Stimulated activated naive CD8-positive, alpha-beta T cell treated with anti-CD3 and anti-CD28 coated beads, Interleukin-15, Interleukin-2, amounts not matched to agents 100 ng/mL and 50 ng/mL, for 24 hours (primary cell): ENCODE results near the gene FAM111B.

Experiments used
- H3K27ac Mint-ChIP-seq: one replicate; pipeline ENCODE4 v1.8.0; 2021; ENCODE audit warnings: mild to moderate bottlenecking, mixed read lengths
- H3K27me3 Mint-ChIP-seq: one replicate; pipeline ENCODE4 v1.8.0; 2021; ENCODE audit warnings: mixed read lengths
- H3K36me3 Mint-ChIP-seq: one replicate; pipeline ENCODE4 v1.8.0; 2021; ENCODE audit warnings: low read depth, mixed read lengths
- H3K4me1 Mint-ChIP-seq: one replicate; pipeline ENCODE4 v1.8.0; 2021; ENCODE audit warnings: low read depth, mixed read lengths
- H3K4me3 Mint-ChIP-seq: one replicate; pipeline ENCODE4 v1.8.0; 2021; ENCODE audit warnings: mild to moderate bottlenecking, mixed read lengths
- H3K9me3 Mint-ChIP-seq: one replicate; pipeline ENCODE4 v1.8.0; 2021; ENCODE audit warnings: mixed read lengths

Gene FAM111B

DNA sequence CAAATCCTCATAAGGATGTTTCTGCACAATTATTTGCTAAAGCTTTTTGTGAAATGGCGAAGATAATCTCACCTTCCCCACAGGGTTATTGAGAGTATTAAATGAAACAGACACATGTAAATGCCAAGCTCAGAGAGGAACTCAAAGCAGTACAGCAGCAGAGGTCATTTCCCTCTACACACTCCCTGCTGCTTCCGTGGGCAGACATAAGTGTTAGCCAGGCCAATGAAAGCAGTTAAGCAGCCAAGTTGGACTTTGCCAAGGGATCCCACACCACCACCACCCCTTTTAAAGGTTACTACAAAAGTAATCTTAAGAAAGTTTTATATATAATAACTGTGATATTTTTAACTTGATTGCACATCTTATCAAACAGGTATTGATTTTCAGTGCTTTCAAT lies 31.6 kb downstream of the FAM111B start:
- Mint-ChIP-seq H3K27me3 (no peaks in the 10 kb centered on the region), H3K36me3 (peaks cover 2% of the 10 kb centered on the region), H3K4me1 (peaks cover 36% of the 10 kb centered on the region), H3K4me3 (no peak overlapping the region), H3K9me3 (no peaks in the 10 kb centered on the region), H3K27ac (no peak overlapping the region)

DNA sequence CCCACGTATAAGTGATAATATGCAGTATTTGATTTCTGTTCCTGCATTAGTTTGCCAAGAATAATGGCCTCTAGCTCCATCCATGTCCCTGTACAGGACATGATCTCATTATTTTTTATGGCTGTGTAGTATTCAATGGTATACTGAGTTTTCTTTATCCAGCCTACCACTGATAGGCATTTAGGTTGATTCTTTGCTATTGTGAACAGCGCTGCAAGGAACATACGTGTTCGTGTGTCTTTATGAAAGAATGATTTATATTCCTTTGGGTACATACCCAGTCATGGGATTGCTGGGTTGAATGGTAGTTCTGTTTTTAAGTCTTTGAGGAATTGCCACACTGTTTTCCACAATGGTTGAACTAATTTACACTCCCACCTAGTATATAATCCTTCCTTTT lies 34.2 kb downstream of the FAM111B start:
- H3K4me1 Mint-ChIP-seq, result peaks cover 47% of the 10 kb centered on the region
- H3K27ac Mint-ChIP-seq, result no peak overlapping the region
- H3K9me3 Mint-ChIP-seq, result no peaks in the 10 kb centered on the region
- H3K4me3 Mint-ChIP-seq, result peak overlapping the region; percentile 95
- no peaks in the 10 kb centered on the region for H3K27me3 Mint-ChIP-seq
- H3K36me3 Mint-ChIP-seq, result peaks cover 13% of the 10 kb centered on the region

DNA sequence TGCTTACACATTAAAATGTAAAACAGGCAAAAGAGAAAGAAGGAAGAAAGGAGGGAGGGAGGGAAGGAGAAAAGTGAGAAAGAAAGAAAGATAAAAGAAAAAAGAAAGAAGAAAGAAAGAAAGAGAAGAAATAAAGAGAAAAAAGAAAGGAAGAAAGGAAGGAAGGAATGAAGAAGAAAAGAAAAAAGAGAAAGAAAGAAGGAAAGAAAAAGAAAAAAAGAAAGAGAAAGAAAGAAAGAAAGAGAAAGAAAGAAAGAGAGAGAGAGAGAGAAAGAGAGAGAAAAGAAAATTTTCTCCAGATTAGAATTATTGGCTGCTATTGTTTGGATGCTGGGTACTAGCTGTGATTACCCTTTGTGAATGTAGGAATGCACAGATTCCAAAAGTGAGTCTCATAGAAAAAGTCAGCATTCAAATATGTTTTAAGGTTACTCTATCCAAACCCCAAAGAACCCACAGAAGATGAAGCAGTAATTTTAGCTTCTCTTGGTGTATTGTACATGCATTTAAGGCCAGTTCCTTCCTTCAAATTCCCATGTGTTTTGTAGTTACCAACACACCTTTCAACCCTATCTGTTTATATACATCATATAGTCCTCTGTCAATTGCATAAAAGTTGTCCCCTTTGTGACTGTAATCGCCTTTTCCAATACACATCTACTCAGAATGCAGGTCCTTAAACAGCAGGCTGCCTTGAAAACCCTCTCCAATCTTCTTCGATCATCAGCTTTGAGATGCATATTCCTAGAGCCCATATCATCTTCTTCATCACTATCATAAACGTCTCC lies 34.8 kb downstream of the FAM111B start:
- H3K4me1 Mint-ChIP-seq, result peaks cover 53% of the 10 kb centered on the region
- no peaks in the 10 kb centered on the region for H3K9me3 Mint-ChIP-seq
- no peaks in the 10 kb centered on the region for H3K27me3 Mint-ChIP-seq
- peak overlapping the region; percentile 96 for H3K27ac Mint-ChIP-seq
- H3K4me3 Mint-ChIP-seq, result peak overlapping the region; percentile 95
- H3K36me3 Mint-ChIP-seq, result peaks cover 19% of the 10 kb centered on the region

DNA sequence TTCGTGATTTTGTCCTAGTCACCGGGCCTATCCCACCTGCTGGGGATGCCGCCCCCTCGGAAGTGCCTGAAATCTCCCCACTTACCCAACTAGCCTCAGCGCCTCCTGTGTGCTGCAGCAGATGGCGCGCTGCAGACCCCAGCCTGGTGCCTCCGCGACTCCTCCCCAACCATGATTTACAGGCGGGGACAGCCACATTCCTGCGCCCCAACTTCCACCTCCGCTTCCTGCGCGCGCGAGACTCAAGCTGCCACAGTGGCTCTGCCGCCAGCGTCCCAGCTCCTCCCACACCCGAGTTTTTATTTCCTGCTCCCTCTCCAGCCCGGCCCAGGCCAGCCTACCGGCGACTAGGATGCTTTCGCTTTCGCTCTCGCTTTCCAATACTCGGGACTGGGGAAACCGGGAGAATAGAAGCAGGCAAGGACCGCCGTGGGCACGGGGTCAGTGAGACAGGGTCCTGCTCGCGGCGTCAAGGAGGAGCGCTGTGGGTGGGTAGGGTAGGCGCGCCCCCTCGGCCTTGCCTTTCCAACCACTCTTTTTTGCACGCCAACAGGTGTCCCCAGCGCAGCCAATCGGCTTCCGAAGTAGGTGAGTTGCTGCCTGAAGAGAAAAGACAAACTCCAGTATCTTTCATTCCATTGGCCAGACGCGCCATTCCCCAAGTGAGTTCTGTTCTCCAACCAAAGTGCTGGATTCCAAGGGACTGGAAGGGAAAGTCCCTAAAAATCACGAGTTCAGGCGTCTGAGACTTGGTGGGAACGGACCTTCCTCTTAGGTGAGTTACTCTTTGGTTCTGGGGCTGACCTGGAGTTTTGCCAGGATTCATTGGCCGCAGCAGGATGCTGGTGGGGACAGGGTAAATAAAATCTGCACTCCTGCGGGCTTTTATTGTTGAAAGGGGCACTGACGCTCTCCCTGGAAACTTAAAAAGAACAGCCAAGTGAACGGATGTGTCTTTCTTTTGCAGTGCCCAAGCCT lies 35.8 kb downstream of the FAM111B start, which contains the start of gene FAM111A:
Gene FAM111A (plus strand): TSS at position 327 of the 978 bp plus-strand sequence. CDS start 6,017 bp downstream, outside the sequence.
- H3K27me3 Mint-ChIP-seq, result no peaks in the 10 kb centered on the region
- peak within 1 kb of the TSS; percentile 95 for H3K4me3 Mint-ChIP-seq
- peaks cover 29% of the 10 kb centered on the region for H3K36me3 Mint-ChIP-seq
- H3K9me3 Mint-ChIP-seq, result no peaks in the 10 kb centered on the region
- peaks cover 62% of the 10 kb centered on the region for H3K4me1 Mint-ChIP-seq
- peak within 1 kb of the TSS; percentile 96 for H3K27ac Mint-ChIP-seq

DNA sequence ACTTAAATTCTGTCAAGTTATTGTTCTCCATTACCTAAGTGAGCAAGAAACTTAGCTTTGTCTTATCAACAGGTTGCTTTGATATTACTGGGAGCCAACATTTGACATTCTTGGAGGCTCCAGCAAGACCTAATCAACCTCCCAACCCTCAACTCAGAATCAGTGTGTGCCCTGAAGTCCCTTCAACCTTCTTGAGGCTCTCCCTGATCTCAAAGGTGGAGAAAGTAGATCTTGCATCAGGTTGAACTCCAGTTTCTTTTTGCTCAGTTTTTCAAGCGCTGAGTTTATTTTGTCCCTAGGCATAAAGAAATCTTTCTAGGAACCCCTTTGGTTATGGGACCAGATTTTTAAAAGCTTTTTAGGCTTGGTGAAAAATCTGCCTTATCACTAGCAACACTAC lies 37.1 kb downstream of the FAM111B start:
- Mint-ChIP-seq H3K27ac (peak overlapping the region; percentile 96), H3K4me3 (peak overlapping the region; percentile 95), H3K36me3 (peaks cover 42% of the 10 kb centered on the region), H3K4me1 (peaks cover 68% of the 10 kb centered on the region), H3K27me3 (no peaks in the 10 kb centered on the region), H3K9me3 (no peaks in the 10 kb centered on the region)

DNA sequence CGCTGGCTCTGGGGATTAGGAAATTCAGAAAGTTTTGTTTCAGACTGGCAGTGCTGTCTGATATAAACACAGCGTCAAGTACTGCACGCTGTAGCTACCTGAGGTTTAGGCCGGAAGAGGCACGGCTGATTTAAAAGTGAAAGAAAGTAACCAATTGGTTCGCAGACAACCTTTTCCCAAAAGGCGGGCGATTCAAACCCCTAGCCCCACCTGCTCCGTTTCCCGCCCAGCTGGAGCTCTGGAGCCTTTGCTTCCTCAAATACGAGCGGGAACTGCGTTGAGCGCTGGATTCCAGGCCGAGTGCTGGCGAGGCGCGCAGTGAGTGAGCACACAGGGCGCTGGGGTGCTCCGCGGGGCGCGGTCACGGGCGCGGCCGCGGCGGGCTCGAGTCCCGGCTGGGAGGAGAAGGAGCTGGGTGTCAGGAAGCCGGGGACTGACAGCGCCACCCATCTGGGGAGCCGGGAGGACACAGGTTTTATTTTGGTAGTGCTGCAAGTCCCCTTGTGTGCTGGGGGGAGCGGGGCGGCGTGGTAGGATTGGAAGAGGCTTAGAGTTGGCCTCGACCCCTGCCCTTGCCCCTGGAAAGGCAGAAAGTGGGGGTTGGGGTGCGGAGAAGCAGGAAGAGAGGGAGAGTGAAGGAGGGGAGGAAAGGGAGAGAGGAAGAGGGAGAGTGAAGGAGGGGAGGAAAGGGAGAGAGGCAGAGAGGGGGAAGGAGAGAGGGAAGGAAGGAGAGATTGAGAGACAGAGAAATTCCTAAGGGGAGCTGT lies 37.7 kb downstream of the FAM111B start:
- Mint-ChIP-seq H3K4me1 (peaks cover 68% of the 10 kb centered on the region), H3K27me3 (no peaks in the 10 kb centered on the region), H3K27ac (peak overlapping the region; percentile 96), H3K36me3 (peaks cover 48% of the 10 kb centered on the region), H3K4me3 (peak overlapping the region; percentile 95), H3K9me3 (no peaks in the 10 kb centered on the region)

DNA sequence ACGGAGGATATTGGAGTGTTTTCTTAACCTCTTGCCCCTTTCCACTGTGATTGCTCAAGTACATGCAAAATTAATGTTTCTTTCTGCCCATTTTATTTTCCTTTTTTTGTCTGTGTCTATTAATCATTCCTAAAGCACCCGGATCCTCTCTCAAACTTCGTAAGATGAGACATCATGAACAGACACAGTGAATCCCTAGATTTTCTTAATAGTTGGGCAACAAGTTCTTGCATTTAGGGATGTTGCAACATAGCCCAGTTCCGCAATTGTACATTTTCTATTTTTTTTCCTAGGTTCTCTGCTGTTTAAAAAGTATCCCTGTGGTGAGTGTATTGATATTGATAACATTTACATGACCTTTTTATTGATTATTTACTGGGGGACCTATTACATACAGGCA lies 38.5 kb downstream of the FAM111B start:
- H3K36me3 Mint-ChIP-seq, result peaks cover 54% of the 10 kb centered on the region
- peak overlapping the region; percentile 96 for H3K27ac Mint-ChIP-seq
- H3K9me3 Mint-ChIP-seq, result no peaks in the 10 kb centered on the region
- H3K4me1 Mint-ChIP-seq, result peaks cover 68% of the 10 kb centered on the region
- H3K4me3 Mint-ChIP-seq, result peak overlapping the region; percentile 95
- no peaks in the 10 kb centered on the region for H3K27me3 Mint-ChIP-seq

DNA sequence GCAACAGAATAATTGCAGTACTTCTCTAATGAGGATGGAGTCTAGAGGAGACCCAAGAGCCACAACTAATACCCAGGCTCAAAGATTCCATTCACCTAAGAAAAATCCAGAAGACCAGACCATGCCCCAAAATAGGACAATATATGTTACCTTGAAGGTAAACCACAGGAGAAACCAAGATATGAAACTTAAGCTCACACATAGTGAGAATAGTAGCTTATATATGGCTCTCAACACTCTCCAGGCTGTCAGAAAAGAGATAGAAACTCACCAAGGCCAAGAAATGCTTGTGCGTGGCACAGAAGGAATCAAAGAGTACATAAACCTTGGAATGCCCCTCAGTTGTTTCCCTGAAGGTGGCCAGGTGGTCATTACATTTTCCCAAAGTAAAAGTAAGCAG lies 44.7 kb downstream of the FAM111B start:
- no peaks in the 10 kb centered on the region for H3K27me3 Mint-ChIP-seq
- H3K4me1 Mint-ChIP-seq, result peaks cover 41% of the 10 kb centered on the region
- H3K36me3 Mint-ChIP-seq, result peaks cover 69% of the 10 kb centered on the region
- no peaks in the 10 kb centered on the region for H3K9me3 Mint-ChIP-seq
- no peak overlapping the region for H3K4me3 Mint-ChIP-seq
- H3K27ac Mint-ChIP-seq, result peak overlapping the region; percentile 89

DNA sequence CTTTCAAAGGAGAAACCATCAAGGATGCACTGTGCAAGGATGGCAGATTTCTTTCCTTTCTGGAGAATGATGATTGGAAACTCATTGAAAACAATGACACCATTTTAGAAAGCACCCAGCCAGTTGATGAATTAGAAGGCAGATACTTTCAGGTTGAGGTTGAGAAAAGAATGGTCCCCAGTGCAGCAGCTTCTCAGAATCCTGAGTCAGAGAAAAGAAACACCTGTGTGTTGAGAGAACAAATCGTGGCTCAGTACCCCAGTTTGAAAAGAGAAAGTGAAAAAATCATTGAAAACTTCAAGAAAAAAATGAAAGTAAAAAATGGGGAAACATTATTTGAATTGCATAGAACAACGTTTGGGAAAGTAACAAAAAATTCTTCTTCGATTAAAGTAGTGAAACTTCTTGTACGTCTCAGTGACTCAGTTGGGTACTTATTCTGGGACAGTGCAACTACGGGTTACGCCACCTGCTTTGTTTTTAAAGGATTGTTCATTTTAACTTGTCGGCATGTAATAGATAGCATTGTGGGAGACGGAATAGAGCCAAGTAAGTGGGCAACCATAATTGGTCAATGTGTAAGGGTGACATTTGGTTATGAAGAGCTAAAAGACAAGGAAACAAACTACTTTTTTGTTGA lies 45.4 kb downstream of the FAM111B start:
- H3K27me3 Mint-ChIP-seq, result no peaks in the 10 kb centered on the region
- peak overlapping the region; percentile 89 for H3K27ac Mint-ChIP-seq
- peaks cover 35% of the 10 kb centered on the region for H3K4me1 Mint-ChIP-seq
- peaks cover 62% of the 10 kb centered on the region for H3K36me3 Mint-ChIP-seq
- H3K4me3 Mint-ChIP-seq, result peak overlapping the region; percentile 30
- H3K9me3 Mint-ChIP-seq, result no peaks in the 10 kb centered on the region

DNA sequence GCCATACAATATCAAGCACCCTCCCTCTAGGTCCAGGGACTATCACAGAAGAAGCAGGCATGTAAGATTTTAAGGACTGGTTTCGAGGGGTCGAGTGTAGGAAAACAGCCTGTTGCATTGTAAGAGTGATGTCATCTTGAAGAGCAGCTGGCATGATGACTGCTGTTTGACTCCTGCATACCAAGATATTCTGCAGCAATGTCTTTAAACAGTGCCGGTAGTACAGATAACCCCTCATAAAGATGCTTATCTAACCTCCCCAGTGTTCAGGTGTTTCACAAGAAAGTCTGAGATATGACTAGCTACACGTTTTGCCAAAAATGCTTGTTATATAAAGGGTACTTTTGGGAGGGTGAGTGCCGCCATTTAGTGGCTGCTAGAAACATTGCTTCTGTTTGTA lies 47.6 kb downstream of the FAM111B start:
- Mint-ChIP-seq H3K36me3 (peaks cover 40% of the 10 kb centered on the region), H3K27me3 (no peaks in the 10 kb centered on the region), H3K9me3 (no peaks in the 10 kb centered on the region), H3K4me3 (no peak overlapping the region), H3K4me1 (peaks cover 32% of the 10 kb centered on the region), H3K27ac (no peak overlapping the region)

DNA sequence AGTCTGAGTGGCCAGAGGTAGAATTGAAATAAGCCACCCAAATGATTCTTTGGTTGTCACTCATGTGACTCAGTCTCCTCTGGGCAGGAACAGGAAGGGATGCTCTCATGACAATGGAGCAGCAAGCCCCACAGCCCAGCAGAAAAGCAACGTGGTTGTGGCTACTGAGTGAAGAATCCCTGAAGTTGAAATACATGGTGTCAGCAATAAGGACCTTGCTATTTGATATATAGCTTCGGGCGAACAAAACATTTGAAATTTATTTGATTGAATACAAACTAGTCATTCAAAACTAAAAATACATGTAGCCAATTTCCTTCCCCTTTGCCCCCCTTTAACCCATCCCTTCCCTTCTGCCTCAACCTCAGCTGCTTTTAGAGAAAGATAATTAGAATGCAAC lies 50.4 kb downstream of the FAM111B start:
- peaks cover 18% of the 10 kb centered on the region for H3K36me3 Mint-ChIP-seq
- peaks cover 7% of the 10 kb centered on the region for H3K27me3 Mint-ChIP-seq
- no peaks in the 10 kb centered on the region for H3K9me3 Mint-ChIP-seq
- peaks cover 15% of the 10 kb centered on the region for H3K4me1 Mint-ChIP-seq
- no peak overlapping the region for H3K4me3 Mint-ChIP-seq
- H3K27ac Mint-ChIP-seq, result no peak overlapping the region

DNA sequence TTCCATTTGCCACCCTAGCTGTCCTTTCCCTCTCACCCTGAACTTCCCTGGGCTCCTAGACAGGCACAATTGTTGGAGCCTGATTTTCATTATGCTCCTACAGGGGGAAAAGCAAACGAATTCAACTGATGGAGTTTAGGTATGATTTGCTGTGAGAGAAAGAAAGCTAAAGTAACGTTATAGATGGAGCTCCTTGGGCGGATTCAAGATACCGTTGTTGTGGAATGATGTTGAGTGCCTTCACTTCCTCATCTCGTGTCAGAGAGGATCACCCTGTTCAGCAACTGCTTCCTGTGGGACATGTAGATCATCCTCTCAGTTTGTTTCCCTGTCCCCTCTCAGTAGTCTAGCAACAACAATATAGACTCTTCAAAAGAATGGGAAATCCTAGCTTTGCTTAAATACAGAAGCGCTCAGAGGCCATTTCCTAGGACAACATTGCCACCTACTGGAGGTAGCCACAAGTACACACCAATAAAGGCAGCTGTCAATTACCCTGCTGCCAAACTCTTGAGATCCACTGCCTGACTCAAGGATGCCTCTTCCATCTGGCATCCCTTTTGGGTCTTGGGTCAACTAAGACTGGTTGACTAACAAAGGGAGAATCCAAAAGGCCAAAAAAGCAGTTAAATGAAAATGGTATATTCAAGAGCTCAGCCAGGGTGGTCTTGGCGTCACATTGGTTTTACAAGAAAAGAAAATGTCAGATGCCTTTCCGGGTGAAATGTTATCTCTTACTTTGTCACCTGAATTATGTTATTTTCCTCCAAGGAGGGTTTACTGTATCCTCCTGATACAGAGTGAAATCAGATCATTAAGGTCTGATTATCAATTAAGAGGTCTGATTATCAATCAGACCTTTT lies 51.4 kb downstream of the FAM111B start:
- H3K9me3 Mint-ChIP-seq, result no peaks in the 10 kb centered on the region
- H3K27me3 Mint-ChIP-seq, result peaks cover 11% of the 10 kb centered on the region
- H3K4me3 Mint-ChIP-seq, result peak overlapping the region; percentile 22
- H3K4me1 Mint-ChIP-seq, result peaks cover 6% of the 10 kb centered on the region
- peaks cover 9% of the 10 kb centered on the region for H3K36me3 Mint-ChIP-seq
- no peak overlapping the region for H3K27ac Mint-ChIP-seq

DNA sequence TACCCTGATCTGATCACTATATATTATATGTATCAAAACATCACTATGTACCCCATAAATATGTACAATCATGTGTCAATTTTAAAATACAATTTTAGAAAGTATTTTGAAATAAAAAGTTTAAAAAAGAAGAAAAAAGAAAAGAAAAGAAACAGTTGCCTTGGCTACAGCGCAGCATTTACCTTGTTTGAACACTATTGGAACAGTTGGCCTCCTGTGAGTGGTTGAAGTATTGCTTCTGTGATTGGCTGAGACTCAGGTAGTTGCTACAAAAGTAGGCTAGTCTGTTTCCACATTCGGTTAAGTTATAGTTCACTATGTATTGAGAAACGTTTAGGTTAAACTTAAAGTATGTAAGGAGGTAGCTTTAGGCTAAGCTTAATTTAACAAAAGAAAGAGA lies 57.0 kb downstream of the FAM111B start:
- H3K4me3 Mint-ChIP-seq, result no peak overlapping the region
- peaks cover 25% of the 10 kb centered on the region for H3K27me3 Mint-ChIP-seq
- no peaks in the 10 kb centered on the region for H3K4me1 Mint-ChIP-seq
- no peaks in the 10 kb centered on the region for H3K9me3 Mint-ChIP-seq
- no peak overlapping the region for H3K27ac Mint-ChIP-seq
- no peaks in the 10 kb centered on the region for H3K36me3 Mint-ChIP-seq
